DOHH2 (cell line): Measurements from ENCODE around the gene TUBB.

Experiments used
- H3F3A ChIP-seq: fragments of 200-600 bp; sonication (generic), shearing (Covaris generic); 2 replicates; pipeline ENCODE4 v1.6.0; 2016; ENCODE audit warnings: antibody characterized with exemption, mild to moderate bottlenecking; ENCODE audit not compliant: control insufficient read depth, insufficient read depth
- H3K27ac ChIP-seq: fragments of 200-600 bp; sonication (generic); 2 replicates; pipeline ENCODE4 v1.5.1; 2014; ENCODE audit warnings: low read depth, mild to moderate bottlenecking, low read length, moderate library complexity
- H3K27me3 ChIP-seq: fragments of 200-600 bp; sonication (generic); 2 replicates; pipeline ENCODE4 v1.6.1; 2014; ENCODE audit warnings: mild to moderate bottlenecking, low read length, mixed read lengths; ENCODE audit not compliant: control insufficient read depth
- H3K36me3 ChIP-seq: fragments of 200-600 bp; sonication (generic); 2 replicates; pipeline ENCODE4 v1.6.1; 2014; ENCODE audit warnings: mild to moderate bottlenecking, low read length, moderate library complexity, mixed read lengths; ENCODE audit not compliant: control insufficient read depth
- H3K4me1 ChIP-seq: fragments of 200-600 bp; sonication (generic); 2 replicates; pipeline ENCODE4 v1.6.1; 2014; ENCODE audit warnings: mild to moderate bottlenecking, low read length, mixed read lengths; ENCODE audit not compliant: control insufficient read depth
- H3K4me2 ChIP-seq: fragments of 200-600 bp; sonication (generic); 2 replicates; pipeline ENCODE4 v1.6.0; 2014; ENCODE audit warnings: mild to moderate bottlenecking, low read length, moderate library complexity
- H3K4me3 ChIP-seq: fragments of 200-600 bp; sonication (generic); 2 replicates; pipeline ENCODE4 v1.5.1; 2014; ENCODE audit warnings: mild to moderate bottlenecking, low read length, mixed read lengths
- H3K79me2 ChIP-seq: fragments of 200-600 bp; sonication (generic); 2 replicates; pipeline ENCODE4 v1.6.1; 2014; ENCODE audit warnings: mild to moderate bottlenecking, low read length, mixed read lengths; ENCODE audit not compliant: control insufficient read depth
- H3K9me2 ChIP-seq: fragments of 200-600 bp; sonication (generic); replicated peaks from 2 replicates; pipeline ENCODE4 v1.6.1; 2014; ENCODE audit warnings: mild to moderate bottlenecking, low read length, mixed read lengths; ENCODE audit not compliant: control insufficient read depth
- H3K9me3 ChIP-seq: fragments of 200-600 bp; sonication (generic); 2 replicates; pipeline ENCODE4 v1.6.1; 2014; ENCODE audit warnings: antibody characterized with exemption, low read length, mixed read lengths; ENCODE audit not compliant: control insufficient read depth, insufficient read depth
- H4K20me1 ChIP-seq: fragments of 200-600 bp; sonication (generic); 2 replicates; pipeline ENCODE4 v1.6.0; 2014; ENCODE audit warnings: low read depth, mild to moderate bottlenecking, antibody characterized with exemption, low read length, moderate library complexity; ENCODE audit not compliant: control insufficient read depth, insufficient read depth
- CTCF ChIP-seq: fragments of 200-600 bp; sonication (generic); IDR thresholded peaks from one replicate; pipeline ENCODE4 v1.5.1; 2014; ENCODE audit warnings: antibody characterized with exemption, mild to moderate bottlenecking, low read depth, low read length; ENCODE audit not compliant: poor library complexity, severe bottlenecking
- EZH2phosphoT487 ChIP-seq: fragments of 200-600 bp; sonication (generic); IDR thresholded peaks from 2 replicates; pipeline ENCODE4 v1.6.1; 2017; ENCODE audit warnings: borderline replicate concordance, mild to moderate bottlenecking, antibody characterized with exemption, low read length, moderate library complexity, mixed read lengths

TUBB gene

DNA sequence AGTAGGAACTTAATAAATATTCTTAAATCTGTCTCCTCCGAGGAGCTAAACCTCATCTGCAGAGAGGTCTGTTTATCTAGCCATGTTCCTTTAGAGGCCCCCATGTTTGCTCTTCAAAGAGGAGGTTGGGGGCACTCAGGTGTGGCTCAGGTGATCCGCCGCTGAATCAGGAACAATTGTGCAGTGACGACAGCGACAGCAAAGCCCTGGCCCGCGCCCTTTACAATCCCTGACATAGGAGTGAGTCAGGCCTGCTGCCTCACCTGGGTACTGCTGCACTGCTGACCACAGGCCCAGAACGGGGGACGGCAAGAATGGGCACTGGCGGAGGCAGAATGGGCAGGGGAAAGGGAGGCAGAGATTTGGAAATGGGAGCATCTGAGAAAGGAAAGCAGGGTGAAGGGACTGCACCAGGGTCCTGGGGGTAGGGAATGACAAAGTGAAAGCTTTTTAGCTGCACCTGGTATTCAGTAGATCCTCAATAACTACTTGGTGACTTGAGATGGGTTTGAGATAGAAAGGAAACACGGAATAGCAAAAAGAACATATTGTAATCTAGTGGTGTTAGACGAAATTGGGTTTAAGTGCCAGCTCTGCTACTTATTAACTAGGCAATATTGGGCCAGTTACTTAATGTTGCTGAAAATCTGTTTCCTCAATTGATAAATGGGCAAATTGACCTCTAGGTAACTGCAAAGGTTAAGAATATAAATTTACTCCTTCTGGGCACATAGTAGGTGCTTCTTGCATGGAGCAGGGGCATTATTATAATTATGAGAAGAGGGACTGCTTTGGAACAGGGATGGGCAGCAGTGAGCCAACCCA lies 29.6 kb downstream of the TUBB start:
- Histone ChIP-seq H3K9me2 (no peaks in the 10 kb centered on the region), H3K4me1 (peaks cover 2% of the 10 kb centered on the region), H3K4me2 (no peak overlapping the region), H3K79me2 (no peaks in the 10 kb centered on the region), H4K20me1 (no peaks in the 10 kb centered on the region), H3K27me3 (peaks cover 18% of the 10 kb centered on the region), H3K36me3 (no peaks in the 10 kb centered on the region), H3K4me3 (no peak overlapping the region), H3K9me3 (no peaks in the 10 kb centered on the region), H3K27ac (no peak overlapping the region), H3F3A (no peaks in the 10 kb centered on the region)
- TF ChIP-seq EZH2phosphoT487 (no peak), CTCF (no peak)

GRCh38 chr6:30750379-30750668 lies 30.2 kb downstream of the TUBB start:
- TF ChIP-seq CTCF = no peak
- no peak for TF ChIP-seq EZH2phosphoT487
- Histone ChIP-seq H3K27ac (no peak overlapping the region), H3F3A (no peaks in the 10 kb centered on the region), H3K4me1 (no peaks in the 10 kb centered on the region), H3K4me2 (no peak overlapping the region), H3K27me3 (peaks cover 15% of the 10 kb centered on the region), H4K20me1 (no peaks in the 10 kb centered on the region), H3K9me3 (no peaks in the 10 kb centered on the region), H3K79me2 (no peaks in the 10 kb centered on the region), H3K36me3 (no peaks in the 10 kb centered on the region), H3K4me3 (no peak overlapping the region), H3K9me2 (no peaks in the 10 kb centered on the region)

DNA sequence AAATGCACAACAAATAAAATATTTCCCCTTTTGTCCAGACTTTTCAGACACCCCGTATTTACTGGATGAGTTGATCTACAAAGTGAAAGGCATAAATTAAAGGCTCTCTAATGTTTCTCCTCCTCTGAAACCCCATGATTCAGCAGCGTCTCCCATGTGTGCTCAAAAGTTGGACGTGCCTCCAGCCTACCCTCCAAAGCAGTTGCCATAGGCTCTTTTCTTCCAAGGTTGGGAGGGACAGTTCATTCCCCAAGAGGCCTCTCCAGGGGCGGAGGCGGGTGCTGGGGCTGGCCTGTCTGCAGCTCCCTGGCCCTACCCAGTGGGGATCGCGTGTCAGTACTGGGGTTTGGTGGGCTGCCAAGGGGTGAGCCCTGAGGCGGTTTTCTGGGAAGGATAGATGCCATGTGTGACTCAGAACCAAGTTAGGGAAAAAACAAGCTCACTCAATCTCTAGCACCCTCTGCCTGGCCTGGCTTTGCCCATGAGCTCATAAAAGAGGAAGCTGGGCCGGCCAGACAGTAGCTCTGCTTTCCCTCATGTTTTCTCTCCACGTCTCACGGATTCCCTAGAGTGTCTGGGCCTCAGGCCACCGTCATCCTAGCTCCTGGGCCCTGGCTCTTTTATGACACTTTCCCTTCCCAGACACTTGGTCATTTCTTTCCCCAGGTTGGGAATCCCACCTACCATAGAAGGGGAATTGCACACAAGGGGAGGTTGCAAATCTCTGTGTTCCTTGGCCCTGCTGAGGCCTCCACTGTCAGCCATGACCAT lies 32.2 kb downstream of the TUBB start:
- Histone ChIP-seq H3K36me3 (no peaks in the 10 kb centered on the region), H3K4me2 (no peak overlapping the region), H3K4me1 (no peaks in the 10 kb centered on the region), H3K9me3 (no peaks in the 10 kb centered on the region), H3K27me3 (peaks cover 14% of the 10 kb centered on the region), H3K4me3 (no peak overlapping the region), H3K79me2 (no peaks in the 10 kb centered on the region), H4K20me1 (no peaks in the 10 kb centered on the region), H3K27ac (no peak overlapping the region), H3K9me2 (no peaks in the 10 kb centered on the region), H3F3A (no peaks in the 10 kb centered on the region)
- TF ChIP-seq EZH2phosphoT487 (no peak), CTCF (no peak)
